ENCODE data around the gene TULP4. TPM values are rescaled to one million over a fixed set of nuclear protein-coding genes. Genes with fewer than 3 reads are reported as not detected.
"Not testable (repeated sequence)": the region's sequence is repeated elsewhere in the genome, so short reads cannot be mapped to it uniquely, and the experiment has no call there.

Gene TULP4
- total RNA-seq, 1 experiment from 2014 or later, result 64.6 TPM

DNA sequence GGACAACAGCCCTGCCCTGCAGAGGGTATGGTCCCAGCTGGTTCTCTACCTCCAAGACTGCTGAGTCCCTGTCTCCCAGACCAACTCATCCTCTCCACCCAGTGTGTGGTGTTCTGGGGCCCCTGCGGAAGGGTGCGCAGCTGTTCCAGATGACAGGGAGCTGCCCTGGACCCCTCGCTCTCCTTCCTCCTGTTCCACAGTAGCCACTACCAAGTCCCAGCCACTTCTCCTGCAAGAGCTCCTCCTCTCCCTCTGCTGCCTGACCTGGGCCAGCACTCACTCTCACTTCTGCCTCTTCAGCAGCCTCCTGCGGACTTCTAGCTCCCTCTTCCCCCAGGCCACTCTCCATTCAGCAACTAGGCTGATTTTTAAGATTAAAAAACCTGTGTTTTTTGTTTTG is 207.5 kb downstream of the TULP4 start:
- H4K5ac ChIP-seq (ENCODE audit: insufficient read length, low read depth, low read length), result no peak overlapping the region
- peak; percentile 38 for DNase-seq
- no peak overlapping the region for H2BK120ac ChIP-seq (ENCODE audit: low read depth, low read length, poor library complexity, severe bottlenecking)
- H4K8ac ChIP-seq (replicated peaks; ENCODE audit: insufficient read length, low read depth, low read length), result no peak overlapping the region
- peaks cover 9% of the 10 kb centered on the region for H3K27me3 Mint-ChIP-seq (ENCODE audit: low read depth)
- no peaks in the 10 kb centered on the region for H3K79me1 ChIP-seq (ENCODE audit: insufficient read depth, low read depth, low read length, poor library complexity, severe bottlenecking)
- no peak overlapping the region for H3K56ac ChIP-seq (ENCODE audit: insufficient read length, low read depth, low read length)
- H3K4ac ChIP-seq (ENCODE audit: low read depth, low read length), result no peak overlapping the region
- no CpG with 5 or more reads among the region's 4 CpGs for WGBS (ENCODE audit: extremely low coverage, insufficient read length, low lambda C conversion rate)
- no peak overlapping the region for H2BK12ac ChIP-seq (ENCODE audit: insufficient read length, low read depth, low read length)
- no peak overlapping the region for H2BK5ac ChIP-seq (ENCODE audit: insufficient read length, low read length)
- H3K18ac ChIP-seq (ENCODE audit: insufficient read length, low read depth, low read length), result no peak overlapping the region
- H2BK20ac ChIP-seq (ENCODE audit: low read depth, low read length, poor library complexity, severe bottlenecking), result no peak overlapping the region
- H3K14ac ChIP-seq (ENCODE audit: insufficient read depth, low read length), result no peak overlapping the region
- H3K27me3 ChIP-seq (ENCODE audit: insufficient read depth, low read length), result no peaks in the 10 kb centered on the region
- no peaks in the 10 kb centered on the region for H3K79me2 ChIP-seq (ENCODE audit: insufficient read depth, low read length)
- no peak overlapping the region for H2AK5ac ChIP-seq (ENCODE audit: insufficient read length, low read length)
- H3K23me2 ChIP-seq (ENCODE audit: insufficient read length, low read depth, low read length, poor library complexity, severe bottlenecking), result no peaks in the 10 kb centered on the region
- H3K23ac ChIP-seq (ENCODE audit: insufficient read length, low read depth, low read length), result no peak overlapping the region
- H3K9me3 ChIP-seq (ENCODE audit: control insufficient read depth, low read depth, low read length), result no peaks in the 10 kb centered on the region
- H2BK15ac ChIP-seq (ENCODE audit: low read depth, low read length), result no peak overlapping the region
- peak overlapping the region in 1 of 3 experiments; percentile 50; a peak in 3 of 7 replicates for H3K27ac Mint-ChIP-seq
- H4K20me1 ChIP-seq (ENCODE audit: control insufficient read depth, insufficient read depth, insufficient read length), result no peaks in the 10 kb centered on the region
- H3K9me3 Mint-ChIP-seq, result peaks cover 2 to 4% of the 10 kb centered on the region in 2 experiments; a peak in 3 of 5 replicates
- no peak overlapping the region for H3K4me2 ChIP-seq (ENCODE audit: insufficient read depth, insufficient read length, low read length)
- no peaks in the 10 kb centered on the region for H3K4me1 ChIP-seq (ENCODE audit: insufficient read depth, low read length)
- no peak overlapping the region for H3K9ac ChIP-seq (ENCODE audit: extremely low read depth, insufficient read length, low read length)
- H3T11ph ChIP-seq (ENCODE audit: low read length), result no peak overlapping the region
- no peak overlapping the region for H3K27ac ChIP-seq (ENCODE audit: insufficient read length, low read depth, low read length)
- no peak overlapping the region for H2AFZ ChIP-seq (ENCODE audit: low read length)
- no peak overlapping the region for H4K91ac ChIP-seq (ENCODE audit: insufficient read length, low read depth, low read length)
- no peaks in the 10 kb centered on the region; a peak in 1 of 7 replicates for H3K36me3 Mint-ChIP-seq (ENCODE audit: insufficient read depth in 1 of 3, low read depth in 3 of 3)
- no peak overlapping the region; a peak in 1 of 5 replicates for H3K4me3 Mint-ChIP-seq
- peaks cover 13 to 15% of the 10 kb centered on the region in 2 experiments for H3K4me1 Mint-ChIP-seq
- no peak for TF ChIP-seq CTCF (conservative IDR thresholded peaks at IDR 0.05)

- not testable (repeated sequence) for H4K91ac ChIP-seq (ENCODE audit: insufficient read length, low read depth, low read length); H3K27me3 ChIP-seq (ENCODE audit: insufficient read depth, low read length); H2BK20ac ChIP-seq (ENCODE audit: low read depth, low read length, poor library complexity, severe bottlenecking); H2BK5ac ChIP-seq (ENCODE audit: insufficient read length, low read length); H3K4ac ChIP-seq (ENCODE audit: low read depth, low read length); H3K79me2 ChIP-seq (ENCODE audit: insufficient read depth, low read length); DNase-seq; H3K9ac ChIP-seq (ENCODE audit: extremely low read depth, insufficient read length, low read length); H2AK5ac ChIP-seq (ENCODE audit: insufficient read length, low read length); H3K9me3 ChIP-seq (ENCODE audit: control insufficient read depth, low read depth, low read length); H3K79me1 ChIP-seq (ENCODE audit: insufficient read depth, low read depth, low read length, poor library complexity, severe bottlenecking); H3T11ph ChIP-seq (ENCODE audit: low read length); H4K5ac ChIP-seq (ENCODE audit: insufficient read length, low read depth, low read length); H3K27ac ChIP-seq (ENCODE audit: insufficient read length, low read depth, low read length); H4K8ac ChIP-seq (replicated peaks; ENCODE audit: insufficient read length, low read depth, low read length); H2BK120ac ChIP-seq (ENCODE audit: low read depth, low read length, poor library complexity, severe bottlenecking); H3K23ac ChIP-seq (ENCODE audit: insufficient read length, low read depth, low read length); H2BK15ac ChIP-seq (ENCODE audit: low read depth, low read length); H2BK12ac ChIP-seq (ENCODE audit: insufficient read length, low read depth, low read length); H4K20me1 ChIP-seq (ENCODE audit: control insufficient read depth, insufficient read depth, insufficient read length); H3K27ac Mint-ChIP-seq; H3K9me3 Mint-ChIP-seq; H3K36me3 Mint-ChIP-seq (ENCODE audit: insufficient read depth in 1 of 3, low read depth in 3 of 3); H3K4me1 ChIP-seq (ENCODE audit: insufficient read depth, low read length); H3K4me3 Mint-ChIP-seq; H2AFZ ChIP-seq (ENCODE audit: low read length); H3K56ac ChIP-seq (ENCODE audit: insufficient read length, low read depth, low read length); H3K14ac ChIP-seq (ENCODE audit: insufficient read depth, low read length); H3K4me2 ChIP-seq (ENCODE audit: insufficient read depth, insufficient read length, low read length); H3K23me2 ChIP-seq (ENCODE audit: insufficient read length, low read depth, low read length, poor library complexity, severe bottlenecking); H3K18ac ChIP-seq (ENCODE audit: insufficient read length, low read depth, low read length)
- Mint-ChIP-seq H3K27me3 (ENCODE audit: low read depth) (peaks cover 19% of the 10 kb centered on the region), H3K4me1 (peaks cover 13 to 15% of the 10 kb centered on the region in 2 experiments)
- WGBS (ENCODE audit: extremely low coverage, insufficient read length, low lambda C conversion rate), result no CpG with 5 or more reads among the region's 7 CpGs
Measured at GRCh38 chr6:158520975-158521374, 208.7 kb downstream of the TULP4 start.

Measured in H9 (cell line).